ENCODE measurements around the gene IPO9. TPM values are rescaled to one million over a fixed set of nuclear protein-coding genes. Genes with fewer than 3 reads are reported as not detected.

IPO9 gene
- total RNA-seq: 10 to 100 TPM; 22.0 to 24.3 TPM
- long read RNA-seq, full-length matches to known transcripts: 3 of 13 reads
- long read RNA-seq, partial matches to known transcripts: 9 of 13 reads
- long read RNA-seq, other reads (novel, unspliced or antisense): 1 of 13 reads

DNA sequence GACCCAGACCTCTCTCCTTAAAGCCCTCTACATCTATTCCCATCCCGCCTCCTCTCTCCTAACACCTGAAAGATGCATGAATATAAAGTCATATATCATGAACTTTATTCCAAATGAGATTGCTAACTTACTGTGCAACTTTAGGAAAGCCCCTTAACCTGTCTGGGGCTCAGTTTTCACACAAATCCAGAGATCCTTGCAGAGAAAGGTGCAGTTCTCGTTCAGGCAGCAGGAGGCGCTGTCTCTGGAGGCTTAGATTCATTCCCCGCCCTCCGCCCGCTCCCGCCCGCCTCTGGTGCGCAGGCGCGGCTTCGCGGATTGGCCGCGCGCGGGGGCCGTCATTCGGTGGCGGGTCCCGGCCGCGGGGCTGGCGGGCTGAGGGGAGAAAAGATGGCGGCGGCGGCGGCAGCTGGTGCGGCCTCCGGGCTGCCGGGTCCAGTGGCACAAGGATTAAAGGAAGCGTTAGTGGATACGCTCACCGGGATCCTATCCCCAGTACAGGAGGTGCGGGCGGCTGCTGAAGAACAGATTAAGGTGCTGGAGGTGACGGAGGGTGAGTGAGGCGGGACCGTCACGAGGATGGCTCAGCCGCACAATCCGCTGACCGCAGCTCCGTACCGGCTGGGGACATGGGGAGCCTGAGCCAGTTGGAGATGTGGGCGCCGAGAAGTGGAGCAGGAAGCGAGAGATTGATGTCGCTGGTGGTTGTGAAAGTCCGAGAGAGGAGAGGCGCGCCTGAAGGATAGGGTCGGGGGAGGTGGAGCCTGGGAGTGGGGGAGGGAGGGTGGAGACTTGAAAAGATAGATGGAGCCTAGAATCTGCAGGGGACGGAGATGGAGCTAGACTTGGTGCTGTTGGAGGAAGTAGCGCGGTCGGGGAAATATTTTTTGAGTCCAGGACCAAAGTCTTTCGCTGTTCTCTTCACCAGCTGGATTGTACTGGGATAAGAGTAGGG, at the start of gene IPO9:
Gene IPO9, plus strand, starts transcription at position 338 of the 955 bp plus-strand sequence. Its CDS starts 53 bp downstream, at position 391.
- DNase-seq (peak; percentile 89 to 98), ATAC-seq (peak; percentile 98)
- intact Hi-C loops (cut with DNase I, micrococcal nuclease): no loop called here

DNA sequence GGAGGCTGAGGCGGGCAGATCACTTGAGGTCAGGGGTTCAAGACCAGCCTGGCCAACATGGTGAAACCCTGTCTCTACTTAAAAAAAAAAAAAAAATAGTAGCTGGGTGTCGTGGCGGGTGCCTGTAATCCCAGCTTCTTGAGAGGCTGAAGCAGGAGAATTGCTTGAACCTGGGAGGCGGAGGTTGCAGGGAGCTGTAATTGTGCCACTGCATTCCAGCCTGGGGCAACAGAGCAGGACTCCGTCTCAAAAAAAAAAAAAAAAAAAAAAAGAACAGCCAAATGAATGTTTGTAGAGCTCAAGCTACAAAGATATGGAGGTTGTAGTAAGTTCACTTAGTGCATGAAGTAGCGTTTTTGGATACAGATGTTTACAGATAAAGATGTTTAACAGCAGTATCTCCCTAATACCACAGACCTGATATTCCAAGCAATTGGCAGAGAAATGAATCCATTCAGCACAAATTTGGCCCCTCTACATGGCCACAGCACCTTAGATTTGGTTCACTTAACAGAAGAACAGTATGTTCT, 49.5 kb upstream of the IPO9 start:
- intact Hi-C loops (cut with DNase I, micrococcal nuclease): no loop called here
- ATAC-seq: no peak
- DNase-seq: no peak

DNA sequence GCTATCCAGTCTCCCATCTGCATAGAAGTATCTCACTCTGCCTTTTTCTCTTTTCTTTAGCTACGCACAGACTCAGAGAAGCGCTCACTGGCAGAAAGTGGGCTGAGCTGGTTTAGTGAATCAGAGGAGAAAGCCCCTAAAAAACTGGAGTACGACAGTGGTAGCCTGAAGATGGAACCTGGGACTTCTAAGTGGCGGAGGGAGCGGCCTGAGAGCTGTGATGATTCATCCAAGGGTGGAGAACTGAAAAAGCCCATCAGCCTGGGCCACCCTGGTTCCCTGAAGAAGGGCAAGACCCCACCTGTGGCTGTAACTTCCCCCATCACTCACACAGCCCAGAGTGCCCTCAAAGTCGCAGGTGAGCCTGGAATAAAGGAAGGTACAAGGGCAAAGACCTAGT, 48.0 kb upstream of the IPO9 start:
- ATAC-seq (no peak), DNase-seq (no peak)
- intact Hi-C loops (cut with DNase I, micrococcal nuclease): no loop called here

DNA sequence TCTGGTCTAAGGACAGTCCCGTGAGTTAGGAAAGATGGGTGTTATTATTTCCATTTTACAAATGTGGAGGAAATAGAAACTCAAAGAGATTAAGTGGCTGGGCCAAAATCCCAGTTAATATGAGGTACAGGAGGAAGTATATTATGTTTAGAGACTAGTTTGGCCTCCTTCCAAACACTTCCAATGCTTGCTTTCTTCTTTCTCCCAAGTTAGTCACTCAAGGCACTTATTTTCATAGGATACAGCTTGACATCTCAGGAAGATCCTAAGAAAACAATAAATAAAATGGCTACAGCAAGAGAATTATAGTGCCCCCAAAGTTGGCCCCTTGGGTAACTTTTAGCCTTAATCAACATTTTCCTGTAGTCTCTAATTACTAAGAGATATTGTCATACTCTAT, 47.5 kb upstream of the IPO9 start:
- DNase-seq: no peak
- ATAC-seq: no peak
- intact Hi-C loops (cut with DNase I, micrococcal nuclease): no loop called here

DNA sequence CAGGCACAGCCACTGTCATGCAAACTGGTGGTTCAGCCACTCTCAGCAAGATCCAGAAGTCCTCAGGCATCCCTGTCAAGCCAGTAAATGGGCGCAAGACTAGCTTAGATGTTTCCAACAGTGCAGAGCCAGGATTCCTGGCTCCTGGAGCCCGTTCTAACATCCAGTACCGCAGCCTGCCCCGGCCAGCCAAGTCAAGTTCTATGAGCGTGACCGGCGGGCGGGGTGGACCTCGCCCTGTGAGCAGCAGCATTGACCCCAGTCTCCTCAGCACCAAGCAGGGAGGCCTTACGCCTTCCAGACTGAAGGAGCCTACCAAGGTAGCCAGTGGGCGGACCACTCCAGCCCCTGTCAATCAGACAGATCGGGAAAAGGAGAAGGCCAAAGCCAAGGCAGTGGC, 46.6 kb upstream of the IPO9 start:
- intact Hi-C loops (cut with DNase I, micrococcal nuclease): no loop called here
- ATAC-seq (no peak), DNase-seq (no peak)

DNA sequence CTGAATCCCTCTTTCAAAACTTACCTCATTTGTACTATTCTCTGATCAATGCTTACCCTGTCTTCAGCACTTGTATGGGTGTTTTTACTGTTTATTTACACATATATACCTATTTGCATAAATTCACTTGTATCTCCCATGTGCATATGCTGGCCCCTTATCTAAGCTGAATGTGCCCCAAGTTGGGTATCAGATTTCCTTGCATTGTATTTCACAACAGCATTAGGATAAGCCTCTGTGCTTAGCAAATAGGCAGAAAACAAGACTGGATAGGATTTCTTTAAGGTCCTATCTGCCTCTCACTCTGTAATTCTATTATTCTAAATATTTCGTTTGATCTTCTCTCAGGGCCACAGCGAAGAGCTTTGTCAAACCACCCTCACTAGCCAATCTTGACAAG, 45.9 kb upstream of the IPO9 start:
- DNase-seq: no peak
- intact Hi-C loops (cut with DNase I, micrococcal nuclease): no loop called here
- no peak for ATAC-seq

DNA sequence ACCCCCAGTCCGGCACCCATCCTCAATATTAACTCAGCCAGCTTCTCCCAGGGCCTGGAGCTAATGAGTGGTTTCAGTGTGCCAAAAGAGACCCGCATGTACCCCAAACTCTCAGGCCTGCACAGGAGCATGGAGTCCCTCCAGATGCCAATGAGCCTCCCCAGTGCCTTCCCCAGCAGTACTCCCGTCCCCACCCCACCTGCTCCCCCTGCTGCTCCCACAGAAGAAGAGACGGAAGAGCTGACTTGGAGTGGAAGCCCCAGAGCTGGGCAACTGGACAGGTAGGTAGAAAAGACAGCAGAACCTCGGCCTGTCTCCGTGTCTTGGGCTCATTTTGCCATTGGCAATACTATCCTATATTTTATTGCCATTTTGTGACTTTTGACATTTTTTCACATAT, 45.4 kb upstream of the IPO9 start:
- DNase-seq (no peak), ATAC-seq (no peak)
- intact Hi-C loops (cut with DNase I, micrococcal nuclease): no loop called here

DNA sequence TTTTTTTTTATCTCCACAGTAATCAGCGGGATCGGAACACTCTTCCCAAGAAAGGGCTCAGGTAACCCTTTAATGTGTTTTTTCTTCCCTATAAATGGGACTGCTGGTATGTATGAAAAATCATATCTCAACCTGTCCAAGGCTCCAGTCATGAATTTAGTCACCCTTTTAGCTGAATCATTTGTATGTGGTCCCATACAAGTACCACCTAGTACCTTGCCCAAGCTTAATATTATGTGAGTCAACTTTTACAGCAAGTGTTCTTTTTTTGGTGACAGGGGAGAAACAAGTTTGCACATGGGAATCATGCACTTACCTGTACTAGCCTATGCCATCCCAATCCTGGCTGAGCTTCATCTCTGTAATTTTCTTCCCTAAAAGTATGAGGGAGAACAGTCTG, 43.7 kb upstream of the IPO9 start:
- no peak for DNase-seq
- ATAC-seq: no peak
- intact Hi-C loops (cut with DNase I, micrococcal nuclease): loop anchor here in 1 of 2 donors (5.0 kb wide), 1 partner anchor 73 kb away; no protein-coding TSS in a partner anchor

DNA sequence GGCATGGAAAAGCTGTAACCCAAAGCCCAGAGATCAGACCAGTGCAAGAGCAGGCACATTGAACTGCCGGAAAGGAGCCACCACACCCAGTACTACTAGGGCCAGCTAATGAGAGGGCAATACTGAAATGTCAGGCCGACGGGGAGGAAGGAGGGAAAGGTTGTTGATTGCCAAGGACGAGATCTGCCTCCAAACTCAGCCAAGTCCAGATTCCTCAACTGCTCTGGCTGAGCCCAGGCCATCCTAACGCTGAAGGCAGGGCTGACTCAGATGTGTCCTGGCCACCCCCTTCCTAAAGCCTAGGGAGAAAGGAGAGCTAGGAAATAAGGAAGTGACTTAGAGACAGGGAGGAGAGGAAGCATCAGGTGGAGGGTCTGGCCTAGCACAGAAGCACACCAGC, 42.1 kb upstream of the IPO9 start:
- ATAC-seq (no peak), DNase-seq (no peak)
- intact Hi-C loops (cut with DNase I, micrococcal nuclease): loop anchor here in 1 of 2 donors (5.0 kb wide), 1 partner anchor 75 kb away; no protein-coding TSS in a partner anchor

DNA sequence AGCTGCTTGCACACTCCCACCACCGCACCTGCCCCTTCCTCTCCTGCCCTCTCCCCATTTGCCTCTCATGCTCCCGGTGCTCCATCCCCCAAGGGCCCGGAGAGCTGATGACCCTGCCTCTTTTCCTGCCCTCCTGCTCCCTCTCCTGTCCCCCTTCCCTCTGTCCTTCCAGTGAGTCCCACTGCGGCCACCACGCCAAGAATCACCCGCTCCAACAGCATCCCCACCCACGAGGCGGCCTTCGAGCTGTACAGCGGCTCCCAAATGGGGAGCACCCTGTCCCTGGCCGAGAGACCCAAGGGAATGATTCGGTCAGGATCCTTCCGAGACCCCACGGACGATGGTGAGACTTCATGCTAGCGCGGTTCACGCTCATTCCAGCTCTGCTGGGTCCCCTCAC, 40.7 kb upstream of the IPO9 start:
- intact Hi-C loops (cut with DNase I, micrococcal nuclease): loop anchor here in 1 of 2 donors (5.0 kb wide), 1 partner anchor 76 kb away; no protein-coding TSS in a partner anchor

DNA sequence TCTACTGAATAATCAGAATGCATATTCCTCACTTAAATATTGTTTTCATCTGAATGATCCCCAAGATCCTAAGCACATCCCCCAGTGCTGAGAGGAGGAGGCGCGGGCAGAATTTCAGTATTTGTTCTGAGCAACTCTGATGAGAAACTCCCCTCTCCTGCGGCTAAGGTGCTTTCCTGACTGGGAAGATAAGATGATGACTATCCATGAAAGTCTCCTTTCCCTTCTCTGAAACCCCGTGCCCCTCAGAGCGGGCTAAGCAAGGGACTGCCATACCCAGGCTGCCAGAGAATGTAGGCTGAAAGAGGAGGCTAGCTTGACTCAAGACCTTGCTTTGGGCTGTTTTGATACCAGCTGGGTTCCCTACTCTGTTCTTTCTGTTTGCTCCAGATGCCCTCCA, 39.7 kb upstream of the IPO9 start:
- ATAC-seq (no peak), DNase-seq (no peak)
- intact Hi-C loops (cut with DNase I, micrococcal nuclease): loop anchor here in 1 of 2 donors (5.0 kb wide), 1 partner anchor 77 kb away; no protein-coding TSS in a partner anchor

More for the DNA sequence above, 40.7 kb upstream of the IPO9 start:
- no peak for DNase-seq
- no peak for ATAC-seq

DNA sequence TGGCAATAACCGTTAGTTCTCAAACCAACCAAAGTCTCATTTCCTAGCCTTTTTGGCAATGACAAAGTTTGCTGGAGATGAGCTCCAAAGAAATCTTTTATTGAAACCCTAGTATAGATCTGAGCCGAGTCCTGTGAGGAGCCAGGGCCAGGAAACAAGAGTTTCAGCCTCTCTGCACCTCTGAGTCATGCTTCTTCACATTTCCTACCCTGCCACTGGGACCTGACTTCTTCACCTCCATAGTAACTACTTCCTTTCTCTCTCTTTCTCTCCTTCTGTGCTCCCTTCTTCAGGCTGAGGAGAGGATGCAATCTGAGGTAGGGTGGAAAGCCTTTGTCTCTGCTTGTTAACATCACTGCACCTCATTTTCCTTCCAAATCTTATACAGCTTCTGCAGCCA, 38.7 kb upstream of the IPO9 start:
- no peak for DNase-seq
- ATAC-seq: no peak
- intact Hi-C loops (cut with DNase I, micrococcal nuclease): loop anchor here (10.0 kb wide), 1 partner anchor 235 kb away; no protein-coding TSS in a partner anchor

DNA sequence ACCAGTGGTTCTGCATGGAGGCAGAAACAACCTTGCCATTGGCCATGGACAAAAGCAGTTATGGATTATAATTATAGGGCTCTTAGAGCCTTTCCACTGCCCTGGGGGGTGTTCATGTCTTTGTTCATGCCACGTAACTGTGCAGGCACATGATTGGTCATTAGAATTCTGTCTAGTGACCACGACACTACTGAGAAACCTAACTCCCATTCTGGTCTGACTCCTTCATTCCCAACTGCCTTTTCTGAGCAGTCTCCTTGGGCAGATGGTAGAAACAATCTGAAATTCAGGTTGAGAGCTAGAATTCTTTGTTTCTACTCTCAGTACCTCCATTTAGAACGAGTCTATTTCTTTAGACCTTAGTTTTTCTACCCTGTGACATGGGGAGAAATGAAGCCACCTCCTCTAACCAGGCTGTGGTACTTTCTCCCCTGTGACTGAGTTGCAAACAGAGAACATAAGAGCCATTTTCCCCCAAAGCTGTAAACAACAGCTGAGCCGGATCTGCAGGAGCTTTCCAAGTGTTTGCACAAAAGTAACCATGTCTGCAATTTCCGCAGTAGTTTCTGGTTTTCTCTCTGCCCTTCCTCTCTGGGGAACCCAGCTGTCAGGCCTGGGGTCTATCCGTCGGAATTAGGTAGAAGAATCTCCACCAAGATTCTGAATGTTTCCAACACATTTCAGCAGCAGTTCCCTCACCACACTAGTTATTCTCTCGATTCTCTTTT, 37.7 kb upstream of the IPO9 start:
- intact Hi-C loops (cut with DNase I, micrococcal nuclease): loop anchor here (10.0 kb wide), 1 partner anchor 236 kb away; no protein-coding TSS in a partner anchor

DNA sequence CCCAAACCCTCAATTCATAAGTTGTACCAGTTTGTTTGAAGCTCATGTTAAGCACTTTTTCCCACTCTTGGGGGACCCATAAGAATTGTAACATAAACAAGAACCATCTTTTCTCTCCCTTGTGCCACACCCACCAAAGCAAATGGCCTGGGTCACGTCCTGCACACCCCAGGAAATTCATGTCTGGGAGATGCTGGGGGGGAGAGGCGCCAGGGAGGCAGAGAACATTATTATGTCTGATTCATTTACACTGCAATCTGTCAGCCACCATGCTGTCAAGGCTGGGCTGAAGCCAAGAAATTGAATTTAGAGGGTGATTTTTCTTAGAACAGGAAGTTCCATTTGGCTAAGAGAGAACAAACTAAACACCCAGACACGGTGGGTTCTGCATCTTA, 37.2 kb upstream of the IPO9 start:
- ATAC-seq (no peak), DNase-seq (no peak)
- intact Hi-C loops (cut with DNase I, micrococcal nuclease): loop anchor here (2.0 to 10.0 kb wide), 2 partner anchors 81 to 237 kb away; no protein-coding TSS in a partner anchor

More for the DNA sequence above, 37.7 kb upstream of the IPO9 start:
- DNase-seq (no peak), ATAC-seq (no peak)

DNA sequence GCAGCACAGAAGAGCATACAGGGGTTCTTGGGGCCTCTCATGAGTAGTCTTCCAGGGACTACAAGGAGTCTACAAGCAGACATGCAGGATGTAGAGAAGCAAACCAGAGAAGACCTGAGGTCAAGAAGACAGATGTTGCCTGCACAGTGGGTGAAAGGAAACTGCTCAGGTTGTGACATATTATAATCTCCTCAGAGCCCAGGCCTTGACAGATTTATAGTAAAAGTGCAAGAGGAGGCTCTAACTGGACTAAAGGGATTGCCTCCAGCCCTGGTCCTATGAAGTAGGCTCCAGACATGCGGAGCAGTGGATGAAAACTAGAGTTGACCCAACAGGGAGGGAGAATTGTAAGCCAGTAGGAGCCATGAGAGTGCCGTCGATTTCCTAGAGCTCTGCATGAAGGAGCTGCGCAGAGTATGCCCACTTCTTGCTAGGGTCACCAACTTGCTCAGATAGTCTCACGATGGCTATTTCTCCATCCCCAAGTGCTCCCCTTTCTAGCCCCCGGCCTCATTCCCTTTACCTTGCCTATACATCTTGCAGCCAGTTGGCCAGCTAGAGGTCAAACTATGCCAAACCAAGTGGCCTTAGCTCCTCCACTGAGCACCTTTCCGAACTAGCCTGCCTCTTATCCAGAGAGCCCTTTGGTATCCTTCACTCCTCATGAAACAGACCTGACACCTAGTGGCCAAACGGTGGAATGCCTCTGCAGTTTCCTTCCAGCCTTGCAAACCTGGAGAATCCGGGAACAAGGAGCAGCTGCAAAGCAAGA, 36.2 kb upstream of the IPO9 start:
- DNase-seq: peak; percentile 54 to 71
- peak; percentile 97 for ATAC-seq
- intact Hi-C loops (cut with DNase I, micrococcal nuclease): loop anchor here (2.0 to 10.0 kb wide), 2 partner anchors 82 to 238 kb away; no protein-coding TSS in a partner anchor

DNA sequence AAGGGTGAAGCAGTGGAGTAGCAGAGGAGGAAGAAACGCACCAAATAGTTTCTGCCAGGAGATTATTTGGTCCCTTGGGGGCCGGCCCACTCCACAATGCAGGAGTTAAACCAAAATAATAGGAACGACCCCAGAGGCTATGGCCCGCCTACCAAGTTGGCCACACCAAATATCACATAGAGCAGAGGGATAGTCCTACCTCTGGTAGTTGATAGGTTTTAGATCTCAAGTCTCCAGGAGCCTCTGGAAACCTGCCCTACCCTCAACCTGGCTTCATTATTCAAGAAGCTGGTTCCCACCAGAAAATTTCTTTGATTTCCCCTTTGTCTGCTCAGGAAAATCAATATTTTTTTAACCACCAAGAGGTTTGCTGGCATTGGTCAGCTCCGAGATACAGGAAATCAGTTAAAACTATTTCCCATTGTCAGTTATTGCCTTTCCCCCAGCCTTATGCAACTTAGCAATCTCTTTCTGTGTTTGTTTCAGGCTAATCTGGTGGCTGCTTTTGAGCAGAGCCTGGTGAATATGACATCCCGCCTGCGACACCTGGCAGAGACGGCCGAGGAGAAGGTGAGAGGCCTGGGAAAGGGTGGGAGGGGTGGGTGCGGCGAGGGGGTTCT, 35.5 kb upstream of the IPO9 start:
- intact Hi-C loops (cut with DNase I, micrococcal nuclease): loop anchor here (2.0 to 10.0 kb wide), 2 partner anchors 83 to 239 kb away; no protein-coding TSS in a partner anchor
- ATAC-seq: no peak

DNA sequence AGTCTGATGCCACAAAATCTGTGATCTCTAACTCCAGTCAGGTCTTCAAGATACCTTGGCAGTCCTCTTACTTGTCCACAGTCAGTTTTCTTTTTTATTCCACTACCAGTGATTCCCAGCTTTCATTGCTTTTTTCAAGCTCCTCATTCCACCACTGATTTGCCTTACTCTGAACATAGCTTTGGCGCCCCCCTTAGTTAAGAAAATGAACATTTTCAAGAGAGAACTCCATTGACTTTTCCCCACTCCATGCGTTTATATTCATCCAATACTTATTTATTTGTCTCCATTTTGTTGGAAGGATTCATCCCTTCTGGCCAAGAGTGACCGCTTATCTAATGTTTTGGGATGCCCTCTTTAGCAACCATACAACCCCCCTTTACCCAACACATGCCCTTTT, 33.9 kb upstream of the IPO9 start:
- intact Hi-C loops (cut with DNase I, micrococcal nuclease): loop anchor here (10.0 kb wide), 1 partner anchor 240 kb away; no protein-coding TSS in a partner anchor
- ATAC-seq (no peak), DNase-seq (no peak)

More for the DNA sequence above, 35.5 kb upstream of the IPO9 start:
- no peak for DNase-seq

DNA sequence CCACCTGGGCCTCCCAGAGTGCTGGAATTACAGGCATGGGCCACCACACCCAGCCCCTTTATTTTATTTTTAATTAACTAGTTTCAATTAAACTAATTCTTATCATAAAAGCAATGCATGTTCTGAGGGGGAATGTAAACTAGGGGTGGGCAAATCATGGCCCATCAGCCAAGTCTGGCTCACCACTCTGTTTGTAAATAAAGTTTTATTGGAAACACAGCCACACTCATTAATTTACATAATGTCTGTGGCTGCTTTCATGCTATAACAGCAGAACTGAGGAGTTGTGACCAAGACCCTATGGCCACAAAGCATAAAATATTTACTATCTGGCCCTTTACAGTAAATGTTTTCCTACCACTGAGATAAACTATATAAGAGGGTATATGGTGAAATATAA, 28.7 kb upstream of the IPO9 start:
- intact Hi-C loops (cut with DNase I, micrococcal nuclease): no loop called here
- ATAC-seq: no peak
- DNase-seq: no peak
